NT2/D1 (cell line): Measurements from ENCODE around the gene TSPEAR.

ENCODE experiments used
- DNase-seq: peaks from one replicate; pipeline ENCODE4 v3.0.0-alpha.2; 2011; ENCODE audit warnings: low read depth, low spot score
- H3K27me3 ChIP-seq: 2 replicates; pipeline ENCODE4 v1.6.0; 2011; ENCODE audit warnings: mild to moderate bottlenecking; ENCODE audit not compliant: insufficient read length, insufficient read depth
- H3K36me3 ChIP-seq: 2 replicates; pipeline ENCODE4 v1.6.1; 2011; ENCODE audit warnings: mild to moderate bottlenecking, low read length, mixed read lengths; ENCODE audit not compliant: insufficient read depth, insufficient read length
- H3K4me1 ChIP-seq: 2 replicates; pipeline ENCODE4 v1.5.1; 2011; ENCODE audit not compliant: insufficient read depth, insufficient read length
- H3K4me3 ChIP-seq: 2 replicates; pipeline ENCODE4 v1.5.1; 2011; ENCODE audit warnings: low read depth; ENCODE audit not compliant: insufficient read length
- H3K9ac ChIP-seq: 2 replicates; pipeline ENCODE4 v1.6.0; 2011; ENCODE audit warnings: low read depth; ENCODE audit not compliant: insufficient read length
- H3K9me3 ChIP-seq: 2 replicates; pipeline ENCODE4 v1.5.1; 2011; ENCODE audit warnings: mild to moderate bottlenecking, low read length; ENCODE audit not compliant: insufficient read depth
- SUZ12 ChIP-seq: IDR thresholded peaks from 2 replicates; pipeline ENCODE4 v1.6.1; 2011; ENCODE audit not compliant: insufficient read length, insufficient read depth; ENCODE audit errors: extremely low read depth
- YY1 ChIP-seq: IDR thresholded peaks from 2 replicates; pipeline ENCODE4 v1.6.1; 2011; ENCODE audit not compliant: insufficient read length, insufficient read depth
- ZNF274 ChIP-seq: IDR thresholded peaks from 2 replicates; pipeline ENCODE4 v1.6.1; 2011; ENCODE audit warnings: mild to moderate bottlenecking, low read depth, low read length

Gene TSPEAR

DNA sequence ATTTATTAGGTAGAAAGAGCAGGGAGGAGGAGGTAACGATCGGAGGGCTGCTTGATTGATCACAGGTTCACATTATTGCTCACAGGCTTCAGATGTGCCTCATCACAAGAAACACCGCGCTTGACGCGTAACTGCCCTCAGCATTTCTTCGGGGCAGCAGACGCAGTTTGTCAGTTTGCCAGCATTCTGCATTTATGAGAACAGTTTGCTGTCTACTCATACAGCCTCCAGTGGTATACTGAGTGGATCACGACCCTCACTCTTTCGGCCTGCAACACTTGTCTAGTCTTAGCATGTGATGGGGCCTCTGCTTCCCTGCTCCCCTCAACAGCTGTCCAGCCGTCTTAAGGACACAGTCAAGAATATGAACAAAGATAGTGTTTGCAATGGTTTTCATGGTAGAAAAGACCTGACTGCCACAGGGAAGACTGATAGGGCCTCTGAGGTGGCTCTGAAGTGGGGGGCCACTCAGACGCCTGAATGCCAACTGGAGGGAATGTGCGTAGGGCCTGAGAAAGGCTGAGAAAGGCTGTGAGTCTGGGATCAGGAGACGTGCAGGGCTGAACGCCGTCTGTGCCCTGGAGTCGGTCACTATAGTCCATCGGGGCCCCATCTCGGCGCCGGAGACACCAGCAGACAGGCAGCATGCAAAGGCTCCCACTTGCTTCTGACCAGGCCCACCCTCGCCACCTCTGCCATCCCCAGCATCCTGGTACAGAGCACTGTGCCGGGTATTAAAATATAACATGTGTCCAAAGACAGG, 45.2 kb upstream of the TSPEAR start:
- no peaks in the 10 kb centered on the region for H3K27me3 ChIP-seq
- H3K9me3 ChIP-seq = no peaks in the 10 kb centered on the region; the same call in 1 of the 2 replicates
- no peaks in the 10 kb centered on the region for H3K36me3 ChIP-seq
- H3K9ac ChIP-seq = no peak overlapping the region
- no peak for TF ChIP-seq ZNF274
- no peak for TF ChIP-seq SUZ12
- no peak for TF ChIP-seq YY1
- DNase-seq = no peak
- H3K4me3 ChIP-seq = no peak overlapping the region
- peaks cover 20% of the 10 kb centered on the region for H3K4me1 ChIP-seq

- H3K4me1 ChIP-seq = peaks cover 20% of the 10 kb centered on the region
- peaks cover 1% of the 10 kb centered on the region for H3K36me3 ChIP-seq
- peaks cover 4% of the 10 kb centered on the region for H3K27me3 ChIP-seq
- no peaks in the 10 kb centered on the region; the same call in 1 of the 2 replicates for H3K9me3 ChIP-seq
- H3K4me3 ChIP-seq = no peak overlapping the region
- DNase-seq = no peak
- TF ChIP-seq YY1 = no peak
- no peak for TF ChIP-seq ZNF274
- TF ChIP-seq SUZ12 = no peak
- H3K9ac ChIP-seq = no peak overlapping the region
These were observed 43.9 kb upstream of the TSPEAR start for GRCh38 chr21:44755227-44755626.

DNA sequence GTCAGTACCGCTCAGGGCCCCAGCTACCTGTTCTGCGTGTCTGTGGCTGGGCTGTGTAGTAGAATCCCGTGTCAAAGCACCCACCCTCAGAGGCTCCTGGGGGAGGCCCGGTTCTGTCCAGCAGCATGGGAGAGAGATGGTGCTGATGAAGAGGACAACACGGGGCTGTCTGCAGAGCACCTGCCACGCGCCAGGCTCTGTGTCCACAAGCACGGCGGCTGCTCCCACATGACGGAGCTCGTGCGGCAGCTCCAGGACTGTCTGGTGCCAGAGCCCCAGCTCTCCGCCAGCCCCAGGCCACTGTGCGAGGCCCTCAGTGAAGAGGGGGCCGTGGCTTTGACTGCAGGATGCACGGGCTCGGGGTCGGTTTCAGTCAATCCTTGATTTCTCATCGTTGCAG, 42.0 kb upstream of the TSPEAR start:
- TF ChIP-seq ZNF274 (no peak), YY1 (no peak), SUZ12 (no peak)
- Histone ChIP-seq H3K4me1 (peaks cover 26% of the 10 kb centered on the region), H3K36me3 (peaks cover 4% of the 10 kb centered on the region), H3K9ac (no peak overlapping the region), H3K9me3 (no peaks in the 10 kb centered on the region; the same call in 1 of the 2 replicates), H3K4me3 (no peak overlapping the region), H3K27me3 (peaks cover 4% of the 10 kb centered on the region)
- DNase-seq = no peak

GRCh38 chr21:44752671-44753235, 41.4 kb upstream of the TSPEAR start:
- no peak for TF ChIP-seq YY1
- Histone ChIP-seq H3K27me3 (peaks cover 4% of the 10 kb centered on the region), H3K4me3 (no peak overlapping the region), H3K4me1 (peaks cover 26% of the 10 kb centered on the region), H3K9me3 (peaks cover 3% of the 10 kb centered on the region; the same call in 1 of the 2 replicates), H3K36me3 (peaks cover 4% of the 10 kb centered on the region), H3K9ac (no peak overlapping the region)
- DNase-seq = no peak

DNA sequence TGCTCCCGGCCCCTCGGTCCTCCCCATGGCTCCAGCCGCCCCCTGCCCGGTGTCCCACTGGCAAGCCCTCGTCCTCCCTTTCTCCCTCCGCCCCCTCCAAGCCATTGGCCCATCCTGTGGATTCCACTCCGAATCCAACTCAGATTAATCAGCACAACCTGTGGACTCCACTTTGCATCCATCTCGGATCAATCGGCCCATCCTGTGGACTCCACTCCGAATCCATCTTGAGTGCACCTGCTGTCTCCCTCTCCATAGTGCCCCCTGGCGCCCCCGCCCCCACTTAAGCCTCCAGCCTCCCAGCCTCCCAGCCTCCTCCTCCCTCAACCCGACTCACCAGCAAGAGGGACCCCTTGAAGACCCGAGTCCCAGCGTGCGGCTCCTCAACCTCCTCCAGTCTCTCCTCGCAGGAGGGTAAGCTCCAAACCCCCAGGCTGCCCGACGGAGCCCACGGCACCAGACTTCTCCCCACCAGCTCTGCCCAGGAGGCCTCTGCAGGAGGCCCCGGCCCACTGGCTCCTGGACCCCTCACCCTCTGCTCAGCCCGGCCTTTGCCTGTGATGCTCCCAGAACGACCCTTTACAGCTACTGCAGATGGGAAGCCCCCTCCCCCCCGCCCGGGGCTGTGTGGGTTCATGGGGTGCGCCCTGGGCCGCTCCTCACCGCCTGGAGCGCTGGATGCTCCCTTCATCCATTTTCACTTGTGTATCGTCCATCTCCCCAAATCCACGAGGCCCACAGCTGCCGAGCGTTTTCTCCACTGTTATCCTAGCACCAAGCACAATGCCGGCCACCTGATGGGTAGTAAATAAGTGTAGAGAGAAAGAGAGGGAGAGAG, 40.6 kb upstream of the TSPEAR start:
- no peak for DNase-seq
- H3K9ac ChIP-seq = no peak overlapping the region
- H3K4me3 ChIP-seq = no peak overlapping the region
- H3K4me1 ChIP-seq = peaks cover 26% of the 10 kb centered on the region
- peaks cover 11% of the 10 kb centered on the region; the same call in 1 of the 2 replicates for H3K9me3 ChIP-seq
- no peak for TF ChIP-seq YY1
- no peak for TF ChIP-seq ZNF274
- TF ChIP-seq SUZ12 = no peak
- H3K27me3 ChIP-seq = peaks cover 7% of the 10 kb centered on the region
- peaks cover 4% of the 10 kb centered on the region for H3K36me3 ChIP-seq

DNA sequence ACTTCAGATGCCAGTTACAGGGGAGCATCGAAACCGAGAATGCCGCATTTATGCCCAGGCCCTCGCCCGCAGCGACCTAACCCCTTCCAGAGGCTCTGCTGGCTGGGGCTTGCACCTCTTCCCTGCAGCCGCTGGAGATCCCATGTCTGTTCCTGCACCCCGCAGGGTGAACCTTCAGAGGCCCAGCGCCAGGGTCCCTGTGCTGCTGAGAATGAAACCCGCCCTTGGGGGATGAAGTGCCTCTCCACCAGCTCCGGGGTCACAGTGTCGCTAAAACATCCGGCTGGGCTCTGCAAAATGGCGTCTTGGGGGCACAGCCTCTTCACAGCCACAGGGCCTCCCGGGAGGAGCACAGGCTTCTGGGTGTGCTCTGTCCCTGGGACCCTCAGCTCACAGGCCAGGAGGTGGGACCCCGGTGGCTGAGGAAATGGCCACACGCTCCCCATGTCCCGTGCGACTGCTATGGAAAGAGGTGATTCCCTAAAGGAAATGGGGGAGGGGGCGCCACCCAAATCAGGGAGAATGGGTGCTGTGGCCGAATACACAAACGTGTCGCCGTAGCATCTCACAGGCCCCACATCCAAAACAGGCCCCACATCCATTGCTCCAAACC, 39.9 kb upstream of the TSPEAR start:
- H3K9ac ChIP-seq = no peak overlapping the region

More for the DNA sequence above, 39.9 kb upstream of the TSPEAR start:
- Histone ChIP-seq H3K4me3 (no peak overlapping the region), H3K36me3 (peaks cover 4% of the 10 kb centered on the region), H3K27me3 (peaks cover 7% of the 10 kb centered on the region), H3K4me1 (peaks cover 26% of the 10 kb centered on the region), H3K9me3 (peaks cover 18% of the 10 kb centered on the region; the same call in 1 of the 2 replicates)
- no peak for TF ChIP-seq YY1
- no peak for TF ChIP-seq SUZ12
- TF ChIP-seq ZNF274 = no peak
- no peak for DNase-seq
